Esophagus (tissue), 2 donors: Measurements from ENCODE around the gene CHRNA10. TPM values are rescaled to one million over a fixed set of nuclear protein-coding genes. Genes with fewer than 3 reads are reported as not detected.

Experiments
- H3K27ac ChIP-seq, 2 donors: one replicate each; pipeline ENCODE4 v1.5.1; 2013; ENCODE audit warnings: low read depth in 2 of 2, mild to moderate bottlenecking in 2 of 2, inconsistent platforms in 1 of 2, low read length in 1 of 2, moderate library complexity in 1 of 2
- H3K27me3 ChIP-seq, 2 donors: one replicate each; pipeline ENCODE4 v1.6.1; 2013; ENCODE audit warnings: low read length in 2 of 2, control low read depth in 1 of 2, mild to moderate bottlenecking in 1 of 2; ENCODE audit not compliant: insufficient read depth in 2 of 2, control insufficient read depth in 1 of 2
- H3K36me3 ChIP-seq, 2 donors: one replicate each; pipeline ENCODE4 v1.6.1; 2013; ENCODE audit warnings: low read length in 1 of 2; ENCODE audit not compliant: control insufficient read depth in 2 of 2, insufficient read depth in 2 of 2
- H3K4me1 ChIP-seq, 2 donors: one replicate each; pipeline ENCODE4 v1.6.1; 2013; ENCODE audit warnings: low read length in 1 of 2; ENCODE audit not compliant: control insufficient read depth in 2 of 2, insufficient read depth in 2 of 2
- H3K4me3 ChIP-seq, 2 donors: one replicate each; pipeline ENCODE4 v1.5.1; 2013; ENCODE audit warnings: low read length in 2 of 2, mild to moderate bottlenecking in 2 of 2, low read depth in 1 of 2, moderate library complexity in 1 of 2
- H3K9me3 ChIP-seq, 2 donors: one replicate each; pipeline ENCODE4 v1.6.1; 2013; ENCODE audit warnings: mild to moderate bottlenecking in 2 of 2, low read depth in 1 of 2, low read length in 1 of 2, moderate library complexity in 1 of 2; ENCODE audit not compliant: control insufficient read depth in 2 of 2, insufficient read depth in 1 of 2
- WGBS, 2 donors: extraction: QIAGEN DNeasy Blood & Tissue Kit; methylation state at CpG; one replicate each; pipeline ENCODE4 v1.1.7; 2013; 5-methylcytosine and 5-hydroxymethylcytosine counted together
- polyA plus RNA-seq, 2 donors: library from polyadenylated mRNA; stranded (reverse); fragments of 200-250 nt; gene quantifications; one replicate each; pipeline ENCODE4 v1.2.3, GENCODE V29; 2013
- donor health status: healthy with polysubstance abuse.
- donor health status: Bipolar disorder and iron deficiency.

The CHRNA10 gene, protein sequence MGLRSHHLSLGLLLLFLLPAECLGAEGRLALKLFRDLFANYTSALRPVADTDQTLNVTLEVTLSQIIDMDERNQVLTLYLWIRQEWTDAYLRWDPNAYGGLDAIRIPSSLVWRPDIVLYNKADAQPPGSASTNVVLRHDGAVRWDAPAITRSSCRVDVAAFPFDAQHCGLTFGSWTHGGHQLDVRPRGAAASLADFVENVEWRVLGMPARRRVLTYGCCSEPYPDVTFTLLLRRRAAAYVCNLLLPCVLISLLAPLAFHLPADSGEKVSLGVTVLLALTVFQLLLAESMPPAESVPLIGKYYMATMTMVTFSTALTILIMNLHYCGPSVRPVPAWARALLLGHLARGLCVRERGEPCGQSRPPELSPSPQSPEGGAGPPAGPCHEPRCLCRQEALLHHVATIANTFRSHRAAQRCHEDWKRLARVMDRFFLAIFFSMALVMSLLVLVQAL
- 1 to 10 TPM in 1 of 2 donors, under 1 TPM in 1; 0.66 to 1.3 TPM for polyA plus RNA-seq

DNA sequence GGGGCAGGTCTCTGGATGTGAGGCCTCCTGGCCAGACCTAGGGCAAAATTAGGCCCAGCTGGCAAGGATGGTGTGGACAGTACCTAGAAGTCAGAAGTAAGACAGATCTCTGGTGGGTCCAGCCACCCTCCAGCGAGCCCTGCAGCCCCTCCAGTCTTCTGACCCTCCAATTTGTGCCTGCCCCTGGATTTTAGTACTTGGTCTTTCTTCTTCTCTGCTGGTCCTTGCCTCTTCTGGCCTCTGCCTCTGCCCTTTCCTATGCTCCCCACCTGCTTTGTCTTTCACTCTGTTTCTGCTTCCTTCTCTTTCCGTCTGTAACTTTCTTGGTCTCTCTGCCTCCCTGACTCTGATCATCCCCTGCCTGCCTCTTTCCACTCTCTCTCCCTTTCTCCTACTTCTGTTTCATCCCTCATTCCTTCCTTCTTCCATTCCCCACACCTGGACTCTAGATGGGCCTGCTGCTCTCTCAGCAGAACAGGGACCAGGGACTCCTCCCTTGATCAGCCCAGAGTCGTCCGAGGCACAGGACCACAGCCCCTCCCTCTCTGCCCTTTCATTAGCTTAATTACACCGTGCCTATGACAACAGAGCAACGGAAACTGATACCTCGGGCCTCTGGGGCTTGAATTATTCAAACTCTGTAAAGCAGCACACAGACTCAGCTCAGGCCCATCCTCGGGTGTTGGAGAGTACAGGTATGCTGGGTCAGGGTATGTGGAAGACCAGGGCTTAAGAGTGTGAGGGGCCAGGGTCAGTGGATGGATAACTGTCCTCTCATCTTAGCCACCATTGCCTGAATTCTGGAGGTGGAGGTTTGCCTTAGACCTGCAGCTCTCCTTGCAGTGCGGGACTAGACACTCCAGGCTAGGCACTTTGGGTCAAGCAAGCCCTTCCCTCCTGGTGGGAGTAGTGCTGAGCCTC lies at the start of gene CHRNA10:
Gene CHRNA10, minus strand, starts transcription at position 51 of the 921 bp plus-strand sequence. CDS start 72 bp downstream, outside the sequence.
- 74 to 80% methylated on average over 9 of the region's 9 CpGs for WGBS, 2 donors

DNA sequence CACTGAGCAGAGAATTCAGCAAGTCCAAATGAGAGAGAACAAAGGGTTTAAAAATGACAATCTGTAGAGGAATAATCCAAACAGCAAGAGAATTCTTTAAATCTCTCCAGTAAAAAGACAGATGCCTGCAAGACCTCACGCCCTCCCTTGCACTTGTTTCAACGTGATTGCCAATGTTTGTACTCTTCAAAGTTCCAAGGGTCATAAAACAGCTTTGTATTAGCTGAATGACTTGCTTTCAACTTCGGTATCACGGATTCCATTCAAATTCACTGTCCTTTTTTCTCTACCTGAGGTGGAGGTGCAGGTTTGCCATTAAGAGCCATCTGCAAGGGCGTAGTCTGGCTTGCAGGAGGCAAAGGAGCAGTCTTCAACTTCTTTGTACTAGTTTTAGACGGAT lies 41.1 kb upstream of the CHRNA10 start:
- peaks cover 8 to 13% of the 10 kb centered on the region in 2 donors for H3K36me3 ChIP-seq
- WGBS, 2 donors = 66 to 69% methylated on average over 6 of the region's 6 CpGs

More for the DNA sequence above, at the start of gene CHRNA10:
- H3K4me3 ChIP-seq = no peak within 1 kb of the TSS
- H3K27ac ChIP-seq = no peak within 1 kb of the TSS
- peaks cover 10 to 55% of the 10 kb centered on the region in 2 donors for H3K36me3 ChIP-seq
- no peaks in the 10 kb centered on the region for H3K27me3 ChIP-seq
- peaks cover 0 to 3% of the 10 kb centered on the region in 2 donors for H3K9me3 ChIP-seq
- H3K4me1 ChIP-seq = no peaks in the 10 kb centered on the region

DNA sequence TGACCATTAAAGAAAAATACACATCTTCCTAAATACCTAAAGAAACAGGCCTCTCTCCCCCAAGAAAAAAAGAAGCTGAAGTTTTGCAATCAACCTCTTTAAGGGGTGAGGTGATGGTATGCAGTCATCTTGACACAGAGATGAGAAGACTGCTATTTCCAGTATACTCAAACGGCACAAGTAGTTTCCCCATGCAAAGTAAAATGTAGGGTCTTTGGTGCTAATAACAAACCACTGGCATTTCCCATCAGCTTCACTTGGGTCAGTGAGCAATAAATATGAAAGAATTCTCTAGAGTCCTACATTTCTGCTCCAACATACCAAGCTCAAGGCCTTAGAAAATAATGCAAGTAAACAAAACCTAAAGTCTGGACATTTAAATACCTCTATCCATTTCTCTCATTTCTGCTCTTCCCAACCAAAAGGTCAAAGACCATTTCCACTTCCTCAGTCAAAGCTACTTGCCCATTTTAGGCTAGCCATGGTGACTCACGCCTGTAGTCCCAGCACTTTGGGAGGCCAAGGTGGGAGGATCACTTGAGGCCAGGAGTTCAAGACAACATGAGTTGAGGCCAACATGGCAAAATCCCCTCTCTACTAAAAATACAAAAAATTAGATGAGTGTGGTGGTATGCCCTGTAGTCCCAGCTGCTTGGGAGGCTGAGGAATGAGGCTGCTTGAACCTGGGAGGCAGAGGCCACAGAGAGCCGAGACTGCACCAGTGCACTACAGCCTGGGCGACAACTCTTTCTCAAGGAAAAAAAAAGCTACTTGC lies 39.5 kb upstream of the CHRNA10 start:
- Histone ChIP-seq H3K27ac (no peak overlapping the region), H3K9me3 (no peaks in the 10 kb centered on the region), H3K27me3 (no peaks in the 10 kb centered on the region), H3K36me3 (peaks cover 8 to 11% of the 10 kb centered on the region in 2 donors), H3K4me3 (no peak overlapping the region), H3K4me1 (no peaks in the 10 kb centered on the region)
- WGBS, 2 donors = 93% methylated on average over 4 of the region's 4 CpGs

More for the DNA sequence above, 41.1 kb upstream of the CHRNA10 start:
- Histone ChIP-seq H3K27ac (no peak overlapping the region), H3K9me3 (no peaks in the 10 kb centered on the region), H3K4me1 (no peaks in the 10 kb centered on the region), H3K27me3 (no peaks in the 10 kb centered on the region), H3K4me3 (no peak overlapping the region)

DNA sequence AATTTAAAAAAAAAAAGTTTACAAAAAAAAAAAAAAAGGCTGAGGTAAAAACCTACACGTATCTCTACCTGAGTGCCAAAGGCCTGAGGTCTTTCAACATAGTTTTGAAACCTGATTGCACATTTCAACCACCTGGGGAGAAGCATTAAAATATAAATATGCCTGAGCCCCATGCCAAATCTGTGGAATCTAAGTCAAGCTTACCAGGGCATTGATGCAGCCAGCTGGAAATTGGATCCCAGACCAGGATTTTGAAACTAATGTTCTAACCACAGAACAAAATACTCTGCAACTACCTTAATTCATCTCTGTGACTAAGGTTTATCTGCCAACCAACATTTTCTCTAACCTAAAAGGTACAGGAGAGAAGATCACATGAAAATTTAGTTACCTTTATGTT lies 38.8 kb upstream of the CHRNA10 start:
- H3K4me3 ChIP-seq = no peak overlapping the region
- no peaks in the 10 kb centered on the region for H3K9me3 ChIP-seq
- 63 to 80% methylated on average over 1 of the region's 1 CpG for WGBS, 2 donors
- H3K27me3 ChIP-seq = no peaks in the 10 kb centered on the region
- no peak overlapping the region for H3K27ac ChIP-seq
- H3K4me1 ChIP-seq = no peaks in the 10 kb centered on the region
- H3K36me3 ChIP-seq = peaks cover 8 to 9% of the 10 kb centered on the region in 2 donors

DNA sequence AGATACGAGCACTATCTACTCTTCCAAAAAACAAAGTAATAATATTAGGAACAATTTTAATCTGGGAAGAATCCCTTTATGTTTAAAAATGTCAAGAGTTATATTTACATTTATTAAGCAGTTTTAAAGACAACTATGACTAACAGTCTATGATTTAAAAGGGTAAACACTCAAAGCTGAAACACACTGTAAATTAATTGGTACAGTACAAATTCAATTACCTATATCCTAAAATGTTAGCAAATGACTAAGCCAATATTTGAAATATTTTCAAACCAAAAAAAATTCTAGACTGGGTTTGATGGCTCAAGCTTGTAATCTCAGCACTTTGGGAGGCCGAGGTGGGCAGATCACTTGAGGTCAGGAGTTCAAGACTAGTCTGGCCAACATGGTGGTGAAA lies 36.0 kb upstream of the CHRNA10 start:
- Histone ChIP-seq H3K4me3 (no peak overlapping the region), H3K27ac (no peak overlapping the region), H3K27me3 (no peaks in the 10 kb centered on the region), H3K9me3 (no peaks in the 10 kb centered on the region), H3K36me3 (peaks cover 10 to 11% of the 10 kb centered on the region in 2 donors), H3K4me1 (no peaks in the 10 kb centered on the region)
- WGBS, 2 donors = 88 to 91% methylated on average over 2 of the region's 2 CpGs

DNA sequence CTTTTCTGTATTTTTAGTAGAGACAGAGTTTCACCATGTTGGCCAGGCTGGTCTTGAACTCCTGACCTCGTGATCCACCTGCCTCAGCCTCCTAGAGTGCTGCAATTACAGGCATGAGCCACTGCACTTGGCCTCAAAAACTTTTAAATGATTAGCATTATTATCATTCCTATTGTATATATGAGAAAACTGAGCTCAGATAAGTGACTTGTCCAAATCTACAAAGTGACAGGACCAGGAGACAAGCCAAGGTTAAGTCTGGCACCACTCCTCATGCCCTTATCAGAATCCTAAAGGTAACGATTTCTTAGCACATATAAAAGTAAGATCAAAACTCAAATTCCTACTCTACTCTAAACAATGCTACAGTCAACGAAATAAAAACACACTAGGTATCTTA lies 32.2 kb upstream of the CHRNA10 start:
- Histone ChIP-seq H3K36me3 (peaks cover 5 to 21% of the 10 kb centered on the region in 2 donors), H3K9me3 (no peaks in the 10 kb centered on the region), H3K27ac (no peak overlapping the region), H3K27me3 (no peaks in the 10 kb centered on the region), H3K4me3 (no peak overlapping the region), H3K4me1 (no peaks in the 10 kb centered on the region)
- WGBS, 2 donors = 79 to 96% methylated on average over 3 of the region's 3 CpGs

DNA sequence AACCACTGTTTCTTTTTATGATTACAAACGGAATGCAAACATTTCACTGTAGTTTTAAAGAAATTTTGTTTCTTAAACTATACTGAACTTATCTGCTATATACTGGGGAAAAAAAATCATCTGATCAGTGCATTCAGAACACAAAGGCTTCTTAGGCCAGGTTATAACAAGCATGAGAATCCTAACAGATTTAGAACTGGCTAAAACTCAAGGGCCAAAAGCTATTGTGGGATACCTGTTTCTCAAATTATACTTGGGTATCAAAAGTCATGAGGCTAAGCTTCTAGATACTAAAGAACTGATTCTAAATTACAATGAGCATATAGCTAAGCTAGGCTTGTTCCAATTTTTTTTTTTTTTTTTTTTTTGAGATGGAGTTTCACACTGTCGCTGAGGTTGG lies 29.7 kb upstream of the CHRNA10 start:
- Histone ChIP-seq H3K27me3 (no peaks in the 10 kb centered on the region), H3K9me3 (no peaks in the 10 kb centered on the region), H3K36me3 (peaks cover 8 to 21% of the 10 kb centered on the region in 2 donors), H3K27ac (no peak overlapping the region), H3K4me1 (no peaks in the 10 kb centered on the region), H3K4me3 (no peak overlapping the region)
- 88 to 92% methylated on average over 2 of the region's 2 CpGs for WGBS, 2 donors

DNA sequence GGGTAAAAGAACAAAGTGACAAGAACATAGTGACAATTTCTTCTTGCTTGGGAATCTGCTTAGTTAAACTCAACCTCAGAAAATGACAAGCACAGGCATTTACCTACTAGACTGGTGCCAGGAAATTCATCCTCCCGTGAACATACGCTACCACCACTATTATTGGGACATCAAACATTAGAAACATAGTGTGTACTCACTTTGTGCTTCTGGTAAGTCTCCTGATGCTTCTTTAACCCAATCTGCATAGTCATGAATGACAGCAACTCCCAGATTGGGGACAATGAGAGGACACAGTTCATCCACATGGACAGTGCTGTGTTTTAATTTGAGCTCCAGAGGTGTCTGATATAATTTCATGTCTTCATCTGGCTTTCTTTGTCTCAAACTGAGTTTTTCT lies 29.2 kb upstream of the CHRNA10 start:
- H3K9me3 ChIP-seq = no peaks in the 10 kb centered on the region
- no peak overlapping the region for H3K27ac ChIP-seq
- 67 to 85% methylated on average over 2 of the region's 2 CpGs for WGBS, 2 donors
- H3K4me1 ChIP-seq = no peaks in the 10 kb centered on the region
- H3K27me3 ChIP-seq = no peaks in the 10 kb centered on the region
- H3K4me3 ChIP-seq = no peak overlapping the region
- H3K36me3 ChIP-seq = peaks cover 8 to 21% of the 10 kb centered on the region in 2 donors

DNA sequence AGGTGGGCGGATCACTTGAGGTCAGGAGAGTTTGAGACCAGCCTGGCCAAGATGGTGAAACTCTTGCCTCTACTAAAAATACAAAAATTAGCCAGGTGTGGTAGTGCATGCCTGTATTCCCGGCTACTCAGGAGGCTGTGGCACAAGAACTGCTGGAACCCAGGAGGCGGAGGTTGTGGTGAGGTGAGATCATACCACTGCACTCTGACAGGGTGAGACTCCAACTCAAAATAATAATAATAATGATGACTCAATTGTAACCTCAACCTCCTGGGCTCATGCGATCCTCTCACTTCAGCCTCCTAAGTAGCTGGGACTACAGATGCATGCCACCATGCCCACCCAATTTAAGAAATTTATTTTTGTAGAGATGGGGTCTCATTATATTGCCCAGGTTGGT lies 15.6 kb upstream of the CHRNA10 start:
- Histone ChIP-seq H3K9me3 (no peaks in the 10 kb centered on the region), H3K27ac (no peak overlapping the region), H3K36me3 (peaks cover 11 to 22% of the 10 kb centered on the region in 2 donors), H3K4me3 (no peak overlapping the region), H3K4me1 (no peaks in the 10 kb centered on the region), H3K27me3 (no peaks in the 10 kb centered on the region)
- WGBS, 2 donors = 70 to 99% methylated on average over 4 of the region's 4 CpGs
